Measurements from ENCODE around the gene CEMIP. TPM values are rescaled to one million over a fixed set of nuclear protein-coding genes. Genes with fewer than 3 reads are reported as not detected.

CEMIP gene
- total RNA-seq, 1 donor from 2014 or later = 5.3 TPM

DNA sequence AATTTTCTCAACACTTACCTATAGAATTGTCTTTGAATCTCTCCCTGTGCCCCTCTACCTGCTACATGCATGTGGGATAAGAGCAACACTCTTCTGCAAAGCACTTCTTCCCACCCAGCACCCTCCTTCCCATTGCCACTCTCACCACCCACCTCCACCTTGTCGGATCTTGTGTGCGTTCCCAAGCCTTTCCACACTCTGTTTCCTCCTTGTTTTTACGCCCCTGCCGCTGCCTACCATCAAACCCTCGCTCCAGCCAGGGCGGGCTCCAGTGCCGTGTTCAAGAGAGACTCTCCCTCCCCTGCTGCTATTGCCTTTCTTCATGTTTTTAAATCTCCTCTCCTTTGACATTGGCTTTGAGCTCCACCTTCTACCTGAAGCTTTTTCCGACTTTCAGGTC lies 43.8 kb upstream of the CEMIP start:
- no peak for FAIRE-seq
- Histone ChIP-seq H3K4me3 (ENCODE audit: low read depth, low read length) (no peak overlapping the region), H3K36me3 (ENCODE audit: control insufficient read depth, insufficient read depth, low read length) (peaks cover 2% of the 10 kb centered on the region), H3K27me3 (ENCODE audit: control insufficient read depth, insufficient read depth, low read length) (no peaks in the 10 kb centered on the region)
- no peak for DNase-seq (ENCODE audit: low read depth)
- TF ChIP-seq, protein P1, sequence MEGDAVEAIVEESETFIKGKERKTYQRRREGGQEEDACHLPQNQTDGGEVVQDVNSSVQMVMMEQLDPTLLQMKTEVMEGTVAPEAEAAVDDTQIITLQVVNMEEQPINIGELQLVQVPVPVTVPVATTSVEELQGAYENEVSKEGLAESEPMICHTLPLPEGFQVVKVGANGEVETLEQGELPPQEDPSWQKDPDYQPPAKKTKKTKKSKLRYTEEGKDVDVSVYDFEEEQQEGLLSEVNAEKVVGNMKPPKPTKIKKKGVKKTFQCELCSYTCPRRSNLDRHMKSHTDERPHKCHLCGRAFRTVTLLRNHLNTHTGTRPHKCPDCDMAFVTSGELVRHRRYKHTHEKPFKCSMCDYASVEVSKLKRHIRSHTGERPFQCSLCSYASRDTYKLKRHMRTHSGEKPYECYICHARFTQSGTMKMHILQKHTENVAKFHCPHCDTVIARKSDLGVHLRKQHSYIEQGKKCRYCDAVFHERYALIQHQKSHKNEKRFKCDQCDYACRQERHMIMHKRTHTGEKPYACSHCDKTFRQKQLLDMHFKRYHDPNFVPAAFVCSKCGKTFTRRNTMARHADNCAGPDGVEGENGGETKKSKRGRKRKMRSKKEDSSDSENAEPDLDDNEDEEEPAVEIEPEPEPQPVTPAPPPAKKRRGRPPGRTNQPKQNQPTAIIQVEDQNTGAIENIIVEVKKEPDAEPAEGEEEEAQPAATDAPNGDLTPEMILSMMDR (IDR thresholded peaks at IDR 0.05; ENCODE audit: insufficient read depth, low read length, severe bottlenecking) = no peak

- Histone ChIP-seq H3K27me3 (ENCODE audit: control insufficient read depth, insufficient read depth, low read length) (no peaks in the 10 kb centered on the region), H3K4me3 (ENCODE audit: low read depth, low read length) (no peak overlapping the region), H3K36me3 (ENCODE audit: control insufficient read depth, insufficient read depth, low read length) (peaks cover 2% of the 10 kb centered on the region)
- FAIRE-seq (no peak), DNase-seq (ENCODE audit: low read depth) (no peak)
- TF ChIP-seq, protein P1 (IDR thresholded peaks at IDR 0.05; ENCODE audit: insufficient read depth, low read length, severe bottlenecking) = no peak
Observed at GRCh38 chr15:80736560-80736959, 42.6 kb upstream of the CEMIP start.

- no peak overlapping the region for H3K4me3 ChIP-seq (ENCODE audit: low read depth, low read length)
- H3K36me3 ChIP-seq (ENCODE audit: control insufficient read depth, insufficient read depth, low read length) = peaks cover 1% of the 10 kb centered on the region
- no peak for FAIRE-seq
- TF ChIP-seq, protein P1 (IDR thresholded peaks at IDR 0.05; ENCODE audit: insufficient read depth, low read length, severe bottlenecking) = no peak
- no peaks in the 10 kb centered on the region for H3K27me3 ChIP-seq (ENCODE audit: control insufficient read depth, insufficient read depth, low read length)
- peak; percentile 43 for DNase-seq (ENCODE audit: low read depth)
Observed at GRCh38 chr15:80739919-80740318, 39.3 kb upstream of the CEMIP start.

DNA sequence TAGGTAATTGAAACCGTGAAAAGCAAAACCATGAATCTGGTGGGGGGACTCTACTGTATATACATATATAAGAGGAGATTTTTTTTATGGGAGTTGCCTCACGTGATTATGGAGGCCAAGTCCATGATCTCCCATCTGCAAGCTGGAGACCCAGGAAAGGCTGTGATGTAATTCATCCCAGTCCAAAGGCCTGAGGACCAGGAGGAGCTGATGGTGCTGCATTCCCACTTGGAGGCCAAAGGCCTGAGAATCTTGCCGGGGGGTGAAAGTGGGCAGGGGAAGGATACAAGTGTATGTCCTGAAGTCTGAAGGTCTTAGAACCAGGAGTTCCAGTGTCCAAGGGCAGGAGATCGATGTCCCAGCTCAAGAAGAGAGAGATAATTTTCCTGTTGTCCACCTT lies 37.1 kb upstream of the CEMIP start:
- DNase-seq (ENCODE audit: low read depth) (no peak), FAIRE-seq (no peak)
- TF ChIP-seq, protein P1 (IDR thresholded peaks at IDR 0.05; ENCODE audit: insufficient read depth, low read length, severe bottlenecking) = no peak
- no peaks in the 10 kb centered on the region for H3K27me3 ChIP-seq (ENCODE audit: control insufficient read depth, insufficient read depth, low read length)
- H3K4me3 ChIP-seq (ENCODE audit: low read depth, low read length) = no peak overlapping the region
- H3K36me3 ChIP-seq (ENCODE audit: control insufficient read depth, insufficient read depth, low read length) = no peaks in the 10 kb centered on the region

GRCh38 chr15:80743189-80743833 lies 35.9 kb upstream of the CEMIP start:
- no peaks in the 10 kb centered on the region for H3K27me3 ChIP-seq (ENCODE audit: control insufficient read depth, insufficient read depth, low read length)
- TF ChIP-seq, protein P1 (IDR thresholded peaks at IDR 0.05; ENCODE audit: insufficient read depth, low read length, severe bottlenecking) = no peak
- H3K36me3 ChIP-seq (ENCODE audit: control insufficient read depth, insufficient read depth, low read length) = no peaks in the 10 kb centered on the region
- H3K4me3 ChIP-seq (ENCODE audit: low read depth, low read length) = no peak overlapping the region
- DNase-seq (ENCODE audit: low read depth) (peak; percentile 68), FAIRE-seq (no peak)

GRCh38 chr15:80744415-80744814 lies 34.8 kb upstream of the CEMIP start:
- FAIRE-seq (no peak), DNase-seq (ENCODE audit: low read depth) (peak; percentile 21)
- TF ChIP-seq, protein P1 (IDR thresholded peaks at IDR 0.05; ENCODE audit: insufficient read depth, low read length, severe bottlenecking) = no peak
- Histone ChIP-seq H3K4me3 (ENCODE audit: low read depth, low read length) (no peak overlapping the region), H3K36me3 (ENCODE audit: control insufficient read depth, insufficient read depth, low read length) (peaks cover under 1% of the 10 kb centered on the region), H3K27me3 (ENCODE audit: control insufficient read depth, insufficient read depth, low read length) (no peaks in the 10 kb centered on the region)

Measured in bronchial epithelial cell (primary cell).